Measurements from ENCODE around the gene GALNTL6.
"Not testable (repeated sequence)": the region's sequence is repeated elsewhere in the genome, so short reads cannot be mapped to it uniquely, and the experiment has no call there.

Gene GALNTL6

GRCh38 chr4:172379834-172380233 lies 566.6 kb downstream of the GALNTL6 start:
- no peak for DNase-seq (ENCODE audit: low read depth in 2 of 2)

GRCh38 chr4:172390331-172390730 lies 577.1 kb downstream of the GALNTL6 start:
- DNase-seq (ENCODE audit: low read depth in 2 of 2): no peak

GRCh38 chr4:172392741-172393140 lies 579.5 kb downstream of the GALNTL6 start:
- no peak for DNase-seq (ENCODE audit: low read depth in 2 of 2)

- no peak for DNase-seq (ENCODE audit: low read depth in 2 of 2)
These were observed 580.0 kb downstream of the GALNTL6 start for GRCh38 chr4:172393220-172393619.

- DNase-seq (ENCODE audit: low read depth in 2 of 2): no peak
These were observed 591.5 kb downstream of the GALNTL6 start for GRCh38 chr4:172404676-172405075.

- peak in 1 of 2 experiments; percentile 3 for DNase-seq (ENCODE audit: low read depth in 2 of 2)
These were observed 597.2 kb downstream of the GALNTL6 start for GRCh38 chr4:172410363-172410762.

- no peak for DNase-seq (ENCODE audit: low read depth in 2 of 2)
These were observed 597.9 kb downstream of the GALNTL6 start for GRCh38 chr4:172411149-172411548.

GRCh38 chr4:172412851-172413580 lies 599.8 kb downstream of the GALNTL6 start:
- no peak for DNase-seq (ENCODE audit: low read depth in 2 of 2)

GRCh38 chr4:172428979-172429378 lies 615.8 kb downstream of the GALNTL6 start:
- not testable (repeated sequence) for DNase-seq (ENCODE audit: low read depth in 2 of 2)

GRCh38 chr4:172480471-172480870 lies 667.3 kb downstream of the GALNTL6 start:
- no peak for DNase-seq (ENCODE audit: low read depth in 2 of 2)

- DNase-seq (ENCODE audit: low read depth in 2 of 2): no peak
These were observed 668.8 kb downstream of the GALNTL6 start for GRCh38 chr4:172481802-172482508.

GRCh38 chr4:172485007-172485406 lies 671.8 kb downstream of the GALNTL6 start:
- DNase-seq (ENCODE audit: low read depth in 2 of 2): no peak

- DNase-seq (ENCODE audit: low read depth in 2 of 2): no peak
These were observed 673.3 kb downstream of the GALNTL6 start for GRCh38 chr4:172486531-172486930.

- DNase-seq (ENCODE audit: low read depth in 2 of 2): no peak
These were observed 676.7 kb downstream of the GALNTL6 start for GRCh38 chr4:172489861-172490260.

GRCh38 chr4:172495769-172496168 lies 682.6 kb downstream of the GALNTL6 start:
- no peak for DNase-seq (ENCODE audit: low read depth in 2 of 2)

- DNase-seq (ENCODE audit: low read depth in 2 of 2): no peak
These were observed 684.1 kb downstream of the GALNTL6 start for GRCh38 chr4:172497321-172497720.

- no peak for DNase-seq (ENCODE audit: low read depth in 2 of 2)
These were observed 700.8 kb downstream of the GALNTL6 start for GRCh38 chr4:172514011-172514410.

GRCh38 chr4:172514801-172515200 lies 701.6 kb downstream of the GALNTL6 start:
- DNase-seq (ENCODE audit: low read depth in 2 of 2): no peak

GRCh38 chr4:172515266-172515879 lies 702.2 kb downstream of the GALNTL6 start:
- peak; percentile 69 to 73 for DNase-seq (ENCODE audit: low read depth in 2 of 2)

GRCh38 chr4:172517391-172517790 lies 704.2 kb downstream of the GALNTL6 start:
- no peak for DNase-seq (ENCODE audit: low read depth in 2 of 2)

GRCh38 chr4:172521248-172521647 lies 708.0 kb downstream of the GALNTL6 start:
- no peak for DNase-seq (ENCODE audit: low read depth in 2 of 2)

- DNase-seq (ENCODE audit: low read depth in 2 of 2): no peak
These were observed 708.5 kb downstream of the GALNTL6 start for GRCh38 chr4:172521680-172522079.

- no peak for DNase-seq (ENCODE audit: low read depth in 2 of 2)
These were observed 730.0 kb downstream of the GALNTL6 start for GRCh38 chr4:172543249-172543648.

Data from fibroblast of skin of left quadriceps (primary cell).